Ovary (tissue), 9 donors: Measurements from ENCODE around the gene RIBC2. TPM values are rescaled to one million over a fixed set of nuclear protein-coding genes. Genes with fewer than 3 reads are reported as not detected.

Experiments used
- DNase-seq, 5 donors: peaks; one replicate each; pipeline ENCODE4 v3.0.0-alpha.2; 2019 to 2020
- H3K27ac ChIP-seq, 2 donors: fragments of 200-600 bp; one replicate each; pipeline versions ENCODE4 v1.5.1 to v1.8.0; 2019 to 2022
- H3K27me3 ChIP-seq: fragments of 200-600 bp; one replicate; pipeline ENCODE4 v1.8.0; 2022
- H3K36me3 ChIP-seq: fragments of 200-600 bp; sonication (generic); one replicate; pipeline ENCODE4 v1.5.1; 2019
- H3K4me1 ChIP-seq: one replicate; pipeline ENCODE4 v1.8.1; 2013; ENCODE audit warnings: mild to moderate bottlenecking, moderate library complexity; ENCODE audit not compliant: insufficient read depth
- H3K4me3 ChIP-seq: fragments of 200-600 bp; sonication (generic); one replicate; pipeline ENCODE4 v1.5.1; 2017
- H3K9me3 ChIP-seq, 2 donors: fragments of 200-600 bp in 1 of 2; sonication (generic) in 1 of 2; one replicate each; pipeline versions ENCODE4 v1.5.1 to v1.8.1; 2013 to 2019; ENCODE audit warnings: mild to moderate bottlenecking in 1 of 2, moderate library complexity in 1 of 2
- CTCF ChIP-seq, 3 donors: fragments of 450-650 bp in 2 of 3; fragments of 200-600 bp in 1 of 3; IDR thresholded peaks; one replicate each; pipeline versions ENCODE4 v1.5.1 to v1.8.0; 2016 to 2022; ENCODE audit warnings: antibody characterized with exemption in 3 of 3, mild to moderate bottlenecking in 1 of 3
- EP300 ChIP-seq: sonication (generic); formaldehyde crosslinking; IDR thresholded peaks from one replicate; pipeline ENCODE4 v1.6.1; 2017; ENCODE audit warnings: antibody characterized with exemption
- POLR2A ChIP-seq: fragments of 450-650 bp; IDR thresholded peaks from one replicate; pipeline ENCODE4 v1.6.1; 2017; ENCODE audit warnings: antibody characterized with exemption, mild to moderate bottlenecking, moderate library complexity
- WGBS, 3 donors: extraction: QIAGEN DNeasy Blood & Tissue Kit in 1 of 3; methylation state at CpG; one replicate each; pipeline versions ENCODE4 v1.1.5 to v1.1.7; 2013 to 2017; 5-methylcytosine and 5-hydroxymethylcytosine counted together
- intact Hi-C, 4 donors: fragments of 100-400 bp; cut with DNase I; formaldehyde crosslinking; loops; one replicate each; pipeline versions ENCODE4 v1.11.0 to v1.15.1; 2022 to 2023
- polyA plus RNA-seq, 2 donors: library from polyadenylated mRNA; stranded (reverse); fragments of 200-250 nt in 1 of 2; fragments of 350-450 nt in 1 of 2; fragmentation: Illumina TruSeq in 1 of 2; extraction: RNeasy Lipid Tissue Mini Kit (QIAGEN cat#74804) in 1 of 2; gene quantifications; one replicate each; pipeline ENCODE4 v1.2.3, GENCODE V29; 2013 to 2014
- total RNA-seq, 7 donors: library from RNA; depleted of rRNA in 2 of 7; stranded (reverse); fragments of >200 nt in 2 of 7; fragmentation: NEBNext Ultra II Directional in 3 of 7; extraction: Animal tissue kit (Norgen Biotek cat#: 25700) in 3 of 7; gene quantifications; one replicate each; pipeline versions ENCODE4 v1.1.0 to v1.2.4, GENCODE V29; 2016 to 2023
- donor health status: DM: no; HTN: no; CAD: no; lungs with moderate emphysema.
- donor health status: DM: no; HTN: no; CAD: no.
- donor health status: Bipolar disorder and iron deficiency.
- donor health status: DM: yes; HTN: yes; CAD: no.
- donor health status: DM: no; HTN: no; CAD: no.
- donor health status: DM: yes; HTN: yes; CAD: no.

Gene RIBC2
- total and polyA plus RNA-seq, 9 donors: 0.25 to 7.5 (median 0.97) TPM; not detected in 1

DNA sequence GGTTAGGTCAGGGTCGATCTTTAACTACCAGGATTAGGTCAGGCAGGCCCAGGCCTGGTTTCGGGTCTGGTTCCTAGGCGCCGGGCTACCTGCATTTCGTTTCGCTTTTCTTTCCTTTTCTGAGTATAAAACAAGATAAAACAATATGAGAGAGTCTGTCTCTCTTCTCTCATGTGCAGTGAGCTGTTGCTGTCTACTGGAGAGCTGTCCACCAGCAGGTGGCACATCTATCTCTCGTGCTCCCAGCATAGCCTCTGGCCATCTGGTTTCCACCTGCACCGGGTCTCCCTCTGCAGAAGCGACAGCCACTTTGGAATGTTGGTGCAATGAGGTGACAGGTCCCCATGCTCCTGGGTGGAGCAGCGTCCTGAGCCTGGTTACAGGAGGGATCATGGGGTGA, 27.6 kb downstream of the RIBC2 start:
- Histone ChIP-seq H3K27ac (no peak overlapping the region), H3K4me1 (no peaks in the 10 kb centered on the region), H3K27me3 (no peaks in the 10 kb centered on the region), H3K36me3 (no peaks in the 10 kb centered on the region), H3K9me3 (no peaks in the 10 kb centered on the region), H3K4me3 (no peak overlapping the region)
- 11 to 19% (median 12%) methylated on average over 10 of the region's 10 CpGs for WGBS, 3 donors
- intact Hi-C loops: loop anchor here (2.0 to 5.0 kb wide), 3 partner anchors 61 to 114 kb away; partner anchors contain the start of gene FBLN1 (in 1 of the 4)
- TF ChIP-seq POLR2A (peak; percentile 29), EP300 (no peak), CTCF (IDR thresholded peaks at IDR 0.05) (peak; percentile 48 to 82 (median 76))
- peak; percentile 65 to 80 (median 73) for DNase-seq

DNA sequence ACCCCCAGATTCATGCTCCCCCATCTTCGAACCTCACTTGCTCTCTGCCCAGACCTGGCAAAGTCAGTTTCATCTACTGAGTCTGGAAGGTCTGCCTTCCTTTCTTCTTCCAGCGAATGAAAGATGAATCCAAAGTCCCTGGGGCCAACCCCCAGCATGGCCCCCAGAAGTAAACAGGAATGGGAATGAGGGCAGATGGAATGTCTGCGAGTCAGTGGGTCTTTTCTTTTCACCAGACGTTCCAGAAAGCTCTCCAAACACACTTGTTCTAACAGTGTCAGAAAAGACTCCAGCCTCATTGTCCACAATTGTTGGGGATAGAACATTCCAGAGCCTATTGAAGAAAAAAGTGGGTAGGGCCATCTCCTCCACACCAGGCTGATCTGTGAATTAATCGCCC, 28.6 kb downstream of the RIBC2 start:
- Histone ChIP-seq H3K4me1 (no peaks in the 10 kb centered on the region), H3K27me3 (no peaks in the 10 kb centered on the region), H3K4me3 (no peak overlapping the region), H3K9me3 (no peaks in the 10 kb centered on the region), H3K36me3 (no peaks in the 10 kb centered on the region), H3K27ac (no peak overlapping the region)
- intact Hi-C loops: loop anchor here in 3 of 4 donors (5.0 kb wide), 2 partner anchors 60 to 110 kb away; partner anchors contain the start of gene FBLN1 (in 1 of the 3)
- no peak for DNase-seq
- 78 to 88% (median 79%) methylated on average over 5 of the region's 5 CpGs for WGBS, 3 donors
- TF ChIP-seq EP300 (no peak), CTCF (IDR thresholded peaks at IDR 0.05) (no peak), POLR2A (no peak)

DNA sequence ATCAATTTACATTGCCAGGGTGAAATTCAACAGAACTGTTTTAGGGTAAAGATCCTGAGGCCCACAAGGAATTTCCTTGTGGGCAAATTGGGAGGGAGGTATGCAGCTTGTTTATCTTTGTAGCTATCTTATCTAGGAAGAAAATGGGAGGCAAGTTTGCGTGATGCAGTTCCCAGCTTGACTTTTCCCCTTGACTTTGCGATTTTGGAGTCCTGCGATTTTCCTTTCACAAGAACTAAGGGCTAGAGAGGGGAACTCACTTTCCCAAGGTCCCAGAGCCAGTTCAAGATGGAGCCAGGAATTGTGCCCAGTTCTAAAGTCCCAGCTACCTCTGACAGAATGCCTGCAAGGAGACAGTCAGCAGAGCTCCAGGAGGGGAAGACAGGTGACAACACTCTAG, 30.7 kb downstream of the RIBC2 start:
- Histone ChIP-seq H3K4me1 (peaks cover 2% of the 10 kb centered on the region), H3K27me3 (no peaks in the 10 kb centered on the region), H3K27ac (no peak overlapping the region), H3K9me3 (no peaks in the 10 kb centered on the region), H3K4me3 (no peak overlapping the region), H3K36me3 (no peaks in the 10 kb centered on the region)
- TF ChIP-seq CTCF (IDR thresholded peaks at IDR 0.05): no peak
- TF ChIP-seq POLR2A: no peak
- no peak for TF ChIP-seq EP300
- intact Hi-C loops: loop anchor here in 3 of 4 donors (5.0 kb wide), 2 partner anchors 58 to 108 kb away; partner anchors contain the start of gene FBLN1 (in 1 of the 3)
- DNase-seq: no peak
- 89 to 93% (median 89%) methylated on average over 3 of the region's 3 CpGs for WGBS, 3 donors

DNA sequence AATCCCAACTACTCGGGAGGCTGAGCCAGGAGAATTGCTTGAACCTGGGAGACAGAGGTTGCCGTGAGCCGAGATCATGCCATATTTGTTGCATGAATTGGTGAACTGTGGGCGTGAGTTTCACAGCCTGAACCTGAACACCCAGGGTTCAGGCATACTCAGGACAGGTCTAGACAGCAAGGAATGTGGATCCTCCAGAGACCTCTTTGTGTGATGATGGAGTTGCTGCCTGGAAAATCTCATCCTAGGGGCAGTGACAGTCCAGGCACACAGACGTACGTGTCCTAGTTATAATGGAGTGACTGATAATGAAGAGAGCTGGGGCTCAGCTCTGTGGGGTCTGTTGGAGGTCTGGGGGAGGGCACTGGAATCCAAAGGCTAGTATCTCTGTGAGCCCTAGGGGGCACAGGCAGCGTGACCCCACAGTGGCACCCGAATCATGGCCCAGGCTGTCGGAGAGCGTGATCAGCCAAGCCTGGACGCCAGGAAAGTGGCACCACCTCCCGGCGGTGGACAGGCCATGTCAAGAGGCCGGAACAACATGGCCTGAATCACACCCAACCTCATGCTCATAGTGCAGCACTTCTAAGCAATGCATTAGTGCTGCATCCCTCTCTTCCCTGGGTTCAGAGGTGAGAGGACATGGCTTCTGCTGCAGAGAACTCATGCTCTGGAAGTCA, 31.7 kb downstream of the RIBC2 start:
- intact Hi-C loops: no loop called here

More for the DNA sequence above, 31.7 kb downstream of the RIBC2 start:
- Histone ChIP-seq H3K4me1 (peaks cover 2% of the 10 kb centered on the region), H3K4me3 (no peak overlapping the region), H3K36me3 (no peaks in the 10 kb centered on the region), H3K9me3 (no peaks in the 10 kb centered on the region), H3K27ac (no peak overlapping the region), H3K27me3 (no peaks in the 10 kb centered on the region)
- DNase-seq: no peak
- 90 to 92% (median 90%) methylated on average over 14 of the region's 14 CpGs for WGBS, 3 donors
- TF ChIP-seq CTCF (IDR thresholded peaks at IDR 0.05) (no peak), POLR2A (no peak), EP300 (no peak)
